ENCODE measurements around the gene PRR7.
A peak's percentile ranks its signal among the peaks of the same experiment; 100 is the strongest.

PRR7 gene

DNA sequence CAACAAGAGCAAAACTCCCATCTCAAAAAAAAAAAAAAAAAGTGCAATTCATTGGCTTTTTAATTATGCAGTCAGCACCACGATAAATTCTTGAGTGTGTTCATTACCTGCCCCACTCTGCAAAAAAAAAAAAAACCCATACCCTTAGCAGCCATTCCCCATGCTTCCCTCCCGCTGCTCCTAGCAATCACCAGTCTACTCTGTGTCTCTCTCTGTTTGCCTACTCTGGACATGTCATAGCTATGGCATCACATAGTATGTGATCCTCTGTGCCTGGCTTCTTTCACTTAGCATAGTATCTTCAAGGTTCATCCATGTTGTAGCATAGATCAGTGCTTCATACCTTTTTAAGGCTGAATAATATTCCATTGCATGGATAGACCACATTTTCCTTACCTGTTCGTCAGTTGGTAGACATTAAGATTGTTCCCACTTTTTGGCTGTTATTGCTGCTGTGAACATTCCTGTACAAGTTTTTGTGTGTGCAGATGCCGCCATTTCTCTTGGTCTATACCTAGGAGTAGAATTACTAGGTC lies 7.0 kb upstream of the PRR7 start:
- TF ChIP-seq, protein P1, sequence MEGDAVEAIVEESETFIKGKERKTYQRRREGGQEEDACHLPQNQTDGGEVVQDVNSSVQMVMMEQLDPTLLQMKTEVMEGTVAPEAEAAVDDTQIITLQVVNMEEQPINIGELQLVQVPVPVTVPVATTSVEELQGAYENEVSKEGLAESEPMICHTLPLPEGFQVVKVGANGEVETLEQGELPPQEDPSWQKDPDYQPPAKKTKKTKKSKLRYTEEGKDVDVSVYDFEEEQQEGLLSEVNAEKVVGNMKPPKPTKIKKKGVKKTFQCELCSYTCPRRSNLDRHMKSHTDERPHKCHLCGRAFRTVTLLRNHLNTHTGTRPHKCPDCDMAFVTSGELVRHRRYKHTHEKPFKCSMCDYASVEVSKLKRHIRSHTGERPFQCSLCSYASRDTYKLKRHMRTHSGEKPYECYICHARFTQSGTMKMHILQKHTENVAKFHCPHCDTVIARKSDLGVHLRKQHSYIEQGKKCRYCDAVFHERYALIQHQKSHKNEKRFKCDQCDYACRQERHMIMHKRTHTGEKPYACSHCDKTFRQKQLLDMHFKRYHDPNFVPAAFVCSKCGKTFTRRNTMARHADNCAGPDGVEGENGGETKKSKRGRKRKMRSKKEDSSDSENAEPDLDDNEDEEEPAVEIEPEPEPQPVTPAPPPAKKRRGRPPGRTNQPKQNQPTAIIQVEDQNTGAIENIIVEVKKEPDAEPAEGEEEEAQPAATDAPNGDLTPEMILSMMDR (IDR thresholded peaks at IDR 0.05; ENCODE audit: low read depth, low read length): no peak
- H3K27me3 ChIP-seq: no peaks in the 10 kb centered on the region
- peaks cover 44% of the 10 kb centered on the region for H3K36me3 ChIP-seq
- H3K4me3 ChIP-seq (ENCODE audit: low read depth, low read length): no peak overlapping the region
- peaks cover 5% of the 10 kb centered on the region; the same call in 1 of the 2 replicates for H3K4me1 ChIP-seq
- no peak for DNase-seq
- H3K9me3 ChIP-seq: no peaks in the 10 kb centered on the region

DNA sequence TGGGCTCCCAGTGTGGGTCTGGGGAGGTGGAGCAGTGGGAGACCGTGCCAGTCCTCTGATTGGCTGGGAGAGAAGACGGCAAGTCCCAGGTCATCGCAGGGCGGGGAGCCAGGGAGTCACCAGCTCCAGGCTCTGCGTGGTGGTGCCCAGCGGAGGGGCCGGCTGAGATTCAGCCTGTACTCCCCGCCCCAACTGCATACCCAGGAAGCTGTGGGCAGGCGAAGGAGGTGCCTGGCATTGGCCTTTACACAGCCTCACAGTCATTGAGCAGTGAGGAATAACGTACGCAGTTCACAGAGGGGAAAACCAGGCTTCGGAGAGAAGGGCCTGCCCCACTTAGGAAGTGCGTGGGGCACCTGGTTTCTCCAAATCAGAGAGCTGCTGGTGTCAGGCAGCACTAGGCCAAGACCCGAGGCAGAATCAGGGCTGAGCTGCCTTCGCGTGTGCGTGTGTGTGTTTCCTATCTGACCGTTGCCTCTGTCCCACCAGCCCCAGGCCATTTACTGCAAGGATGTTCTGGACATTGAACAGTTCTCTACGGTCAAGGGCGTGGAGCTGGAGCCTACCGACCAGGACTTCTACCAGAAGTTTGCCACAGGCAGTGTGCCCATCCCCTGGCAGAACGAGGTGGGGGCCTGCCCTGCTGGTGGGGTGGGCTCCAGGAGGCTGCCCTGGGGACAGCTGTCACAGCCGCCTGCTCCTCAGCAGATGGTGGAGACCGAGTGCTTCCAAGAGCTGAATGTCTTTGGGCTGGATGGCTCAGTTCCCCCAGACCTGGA lies 6.2 kb upstream of the PRR7 start:
- TF ChIP-seq, protein P1 (IDR thresholded peaks at IDR 0.05; ENCODE audit: low read depth, low read length): no peak
- Histone ChIP-seq H3K4me3 (ENCODE audit: low read depth, low read length) (no peak overlapping the region), H3K36me3 (peaks cover 38% of the 10 kb centered on the region), H3K9me3 (no peaks in the 10 kb centered on the region), H3K4me1 (peaks cover 5% of the 10 kb centered on the region; the same call in 1 of the 2 replicates), H3K27me3 (no peaks in the 10 kb centered on the region)
- peak; percentile 39 for DNase-seq

DNA sequence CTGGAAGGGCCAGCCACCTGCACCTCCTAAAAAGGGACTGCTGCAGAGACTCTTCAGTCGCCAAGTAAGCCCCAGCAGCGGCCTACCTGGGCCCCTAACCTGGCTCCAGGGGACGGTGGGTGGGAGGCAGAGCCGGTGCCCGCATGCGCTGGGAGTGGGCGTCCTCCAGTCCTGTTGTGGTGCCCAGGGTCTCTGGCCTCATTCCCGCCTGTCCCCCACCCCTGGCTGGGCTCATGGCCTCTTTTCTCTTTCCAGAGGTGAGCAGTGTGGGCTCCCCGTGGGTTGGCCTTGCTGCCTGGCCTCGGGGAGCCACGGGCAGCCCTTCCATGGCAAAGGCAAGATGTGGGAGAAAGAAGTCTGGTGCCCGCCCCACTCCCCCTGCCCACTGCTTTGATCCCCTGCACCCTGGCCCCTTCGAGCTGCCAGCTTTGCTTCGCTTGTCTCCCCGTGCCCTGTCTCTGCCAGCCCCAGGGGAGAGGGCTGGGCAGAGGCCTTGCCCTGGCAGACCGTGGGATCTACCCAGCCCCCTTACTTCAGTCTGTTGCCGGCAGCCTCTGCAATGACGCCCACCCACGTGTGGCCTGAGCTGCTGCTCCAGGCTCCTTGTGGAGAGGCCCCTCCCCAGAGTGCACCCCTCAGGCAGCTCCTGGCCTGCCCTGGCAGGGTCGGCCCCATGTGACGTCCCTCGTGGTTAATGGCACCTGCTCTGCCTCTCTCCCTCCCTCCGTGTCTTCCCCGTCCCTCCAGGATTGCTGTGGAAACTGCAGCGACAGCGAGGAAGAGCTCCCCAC lies 5.4 kb upstream of the PRR7 start:
- H3K36me3 ChIP-seq: peaks cover 34% of the 10 kb centered on the region
- DNase-seq: peak; percentile 29
- no peaks in the 10 kb centered on the region for H3K9me3 ChIP-seq
- no peaks in the 10 kb centered on the region for H3K27me3 ChIP-seq
- H3K4me3 ChIP-seq (ENCODE audit: low read depth, low read length): no peak overlapping the region
- peaks cover 5% of the 10 kb centered on the region; the same call in 1 of the 2 replicates for H3K4me1 ChIP-seq
- TF ChIP-seq, protein P1 (IDR thresholded peaks at IDR 0.05; ENCODE audit: low read depth, low read length): no peak

DNA sequence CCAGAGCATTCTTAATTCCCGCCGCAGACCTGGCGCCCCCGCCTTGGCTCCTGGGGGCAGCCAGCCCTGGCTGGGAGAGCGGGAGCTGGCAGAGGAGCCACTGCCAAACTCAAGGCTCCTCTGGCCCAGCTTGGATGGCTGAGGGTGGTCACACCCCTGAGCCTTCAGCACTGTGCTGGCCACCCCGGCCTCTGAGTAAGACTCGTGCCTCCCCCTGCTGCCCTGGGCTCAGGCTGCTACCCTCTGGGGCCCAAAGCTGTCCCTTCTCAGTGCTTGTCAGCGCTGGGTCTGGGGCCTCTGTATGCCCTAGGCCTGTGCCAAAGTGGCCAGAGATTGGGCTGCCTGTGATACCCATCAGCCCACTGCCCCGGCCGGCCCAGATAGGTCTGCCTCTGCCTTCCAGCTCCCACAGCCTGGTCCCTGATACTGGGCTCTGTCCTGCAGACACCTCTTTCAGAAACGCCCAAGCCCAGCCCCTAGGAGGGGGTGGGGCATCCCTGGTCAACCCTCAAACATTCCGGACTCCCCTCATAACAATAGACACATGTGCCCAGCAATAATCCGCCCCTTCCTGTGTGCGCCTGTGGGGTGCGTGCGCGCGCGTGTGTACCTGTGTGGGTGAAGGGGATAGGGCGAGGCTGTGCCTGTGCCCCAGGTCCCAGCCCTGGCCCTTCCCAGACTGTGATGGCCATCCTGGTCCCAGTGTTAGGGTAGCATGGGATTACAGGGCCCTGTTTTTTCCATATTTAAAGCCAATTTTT lies 4.4 kb upstream of the PRR7 start:
- DNase-seq: peak; percentile 24
- TF ChIP-seq, protein P1 (IDR thresholded peaks at IDR 0.05; ENCODE audit: low read depth, low read length): no peak
- Histone ChIP-seq H3K36me3 (peaks cover 32% of the 10 kb centered on the region), H3K9me3 (no peaks in the 10 kb centered on the region), H3K27me3 (no peaks in the 10 kb centered on the region), H3K4me3 (ENCODE audit: low read depth, low read length) (no peak overlapping the region), H3K4me1 (peaks cover 5% of the 10 kb centered on the region; the same call in 1 of the 2 replicates)

DNA sequence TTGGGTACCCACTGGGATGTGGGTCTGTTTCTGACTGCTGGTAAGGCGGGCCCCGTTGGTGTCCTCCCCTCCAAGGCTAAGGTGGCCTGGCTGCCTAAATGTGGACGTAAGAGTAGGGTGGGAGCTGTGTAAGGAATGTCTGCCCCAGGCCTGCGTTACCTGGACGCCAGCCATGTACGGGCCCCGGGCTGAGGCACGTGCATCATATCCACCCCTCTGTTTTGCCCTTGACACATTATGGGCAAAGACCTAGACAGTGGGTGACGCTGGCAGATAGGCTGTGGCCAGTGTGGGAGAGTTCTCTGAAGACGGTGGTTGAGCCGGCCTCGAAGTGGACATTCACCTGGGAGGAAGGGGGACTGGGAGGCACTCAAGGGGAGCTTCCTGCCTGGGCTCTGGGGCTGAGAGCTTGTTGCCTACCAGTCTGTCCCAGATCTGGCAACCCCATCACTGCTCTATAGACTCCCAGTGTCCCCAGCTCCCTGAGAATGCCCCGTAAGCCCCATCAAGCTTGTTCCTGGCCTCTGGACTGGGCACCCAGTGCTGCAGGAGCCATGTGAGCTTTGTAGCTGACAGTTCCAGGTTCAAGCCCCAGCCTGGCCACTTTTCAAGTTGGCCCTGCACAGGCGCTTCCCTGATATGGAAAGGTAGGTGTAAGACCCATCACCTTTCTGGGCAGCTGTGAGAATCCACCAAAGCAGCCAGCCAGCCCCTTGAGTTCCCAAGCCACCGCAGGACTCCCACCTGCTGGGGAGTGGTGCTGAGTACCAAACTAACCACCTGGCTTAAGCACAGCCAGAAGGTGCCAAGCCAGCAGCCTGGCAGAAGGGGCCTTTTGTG lies 3.2 kb upstream of the PRR7 start:
- Histone ChIP-seq H3K4me3 (ENCODE audit: low read depth, low read length) (no peak overlapping the region), H3K36me3 (peaks cover 24% of the 10 kb centered on the region), H3K4me1 (peaks cover 12% of the 10 kb centered on the region), H3K27me3 (no peaks in the 10 kb centered on the region), H3K9me3 (no peaks in the 10 kb centered on the region)
- peak; percentile 6 for DNase-seq
- TF ChIP-seq, protein P1 (IDR thresholded peaks at IDR 0.05; ENCODE audit: low read depth, low read length): no peak
